ENCODE measurements around the gene DEAF1. TPM values are rescaled to one million over a fixed set of nuclear protein-coding genes. Genes with fewer than 3 reads are reported as not detected.

Gene DEAF1
- total and polyA plus RNA-seq, 2 donors (not counting 1 experiment from before 2014, with no cell fraction given): 9.7 to 38.3 TPM

- Histone ChIP-seq H3K9me3 (ENCODE audit: control insufficient read depth, insufficient read depth, low read depth, low read length) (no peaks in the 10 kb centered on the region), H3K4me1 (ENCODE audit: control insufficient read depth, extremely low read depth, insufficient read depth, low read length) (peaks cover 16% of the 10 kb centered on the region), H3K27ac (ENCODE audit: insufficient read depth, low read length) (no peak overlapping the region), H4K20me1 (ENCODE audit: control insufficient read depth, extremely low read depth, insufficient read depth, low read length) (no peaks in the 10 kb centered on the region), H3K79me2 (ENCODE audit: control insufficient read depth, insufficient read depth, low read length) (no peaks in the 10 kb centered on the region), H3K4me3 (replicated peaks in 1 of 4; ENCODE audit: control extremely low read depth in 1 of 4, insufficient read depth in 1 of 4, low read depth in 3 of 4, low read length in 4 of 4) (no peak overlapping the region), H3K27me3 (ENCODE audit: control insufficient read depth, insufficient read depth, low read length) (peaks cover 17% of the 10 kb centered on the region), H3K36me3 (ENCODE audit: control insufficient read depth, insufficient read depth, low read length) (peaks cover 5% of the 10 kb centered on the region), H3K4me2 (ENCODE audit: extremely low read depth, insufficient read depth, low read length) (no peak overlapping the region), H2AFZ (ENCODE audit: low read length) (no peak overlapping the region), H3K9ac (ENCODE audit: insufficient read depth, low read length) (no peak overlapping the region)
- no peak for DNase-seq (ENCODE audit: low read depth in 2 of 2)
- no peak for TF ChIP-seq CTCF (conservative IDR thresholded peaks at IDR 0.05 in 1 of 2, IDR thresholded peaks at IDR 0.05 in 1 of 2; ENCODE audit: low read depth in 1 of 2, low read length in 2 of 2)
- no peak for TF ChIP-seq EZH2 (IDR thresholded peaks at IDR 0.05; ENCODE audit: low read length, missing control alignments)
Measured at GRCh38 chr11:724778-725386, 29.9 kb upstream of the DEAF1 start.

- Histone ChIP-seq H3K27me3 (ENCODE audit: control insufficient read depth, insufficient read depth, low read length) (peaks cover 17% of the 10 kb centered on the region), H3K4me1 (ENCODE audit: control insufficient read depth, extremely low read depth, insufficient read depth, low read length) (peaks cover 16% of the 10 kb centered on the region), H3K4me3 (replicated peaks in 1 of 4; ENCODE audit: control extremely low read depth in 1 of 4, insufficient read depth in 1 of 4, low read depth in 3 of 4, low read length in 4 of 4) (no peak overlapping the region), H3K79me2 (ENCODE audit: control insufficient read depth, insufficient read depth, low read length) (no peaks in the 10 kb centered on the region), H3K27ac (ENCODE audit: insufficient read depth, low read length) (no peak overlapping the region), H3K9ac (ENCODE audit: insufficient read depth, low read length) (no peak overlapping the region), H4K20me1 (ENCODE audit: control insufficient read depth, extremely low read depth, insufficient read depth, low read length) (no peaks in the 10 kb centered on the region), H3K36me3 (ENCODE audit: control insufficient read depth, insufficient read depth, low read length) (peaks cover 5% of the 10 kb centered on the region), H2AFZ (ENCODE audit: low read length) (no peak overlapping the region), H3K4me2 (ENCODE audit: extremely low read depth, insufficient read depth, low read length) (no peak overlapping the region), H3K9me3 (ENCODE audit: control insufficient read depth, insufficient read depth, low read depth, low read length) (no peaks in the 10 kb centered on the region)
- DNase-seq (ENCODE audit: low read depth in 2 of 2): no peak
- TF ChIP-seq CTCF (conservative IDR thresholded peaks at IDR 0.05 in 1 of 2, IDR thresholded peaks at IDR 0.05 in 1 of 2; ENCODE audit: low read depth in 1 of 2, low read length in 2 of 2) (no peak), EZH2 (IDR thresholded peaks at IDR 0.05; ENCODE audit: low read length, missing control alignments) (no peak)
Measured at GRCh38 chr11:724049-724777, 29.2 kb upstream of the DEAF1 start.

GRCh38 chr11:723120-723883, 28.3 kb upstream of the DEAF1 start:
- peak; percentile 44 to 76 for DNase-seq (ENCODE audit: low read depth in 2 of 2)
- no peaks in the 10 kb centered on the region for H4K20me1 ChIP-seq (ENCODE audit: control insufficient read depth, extremely low read depth, insufficient read depth, low read length)
- TF ChIP-seq CTCF (conservative IDR thresholded peaks at IDR 0.05 in 1 of 2, IDR thresholded peaks at IDR 0.05 in 1 of 2; ENCODE audit: low read depth in 1 of 2, low read length in 2 of 2) (peak; percentile 62 to 64), EZH2 (IDR thresholded peaks at IDR 0.05; ENCODE audit: low read length, missing control alignments) (no peak)
- H3K9ac ChIP-seq (ENCODE audit: insufficient read depth, low read length): no peak overlapping the region
- H3K27me3 ChIP-seq (ENCODE audit: control insufficient read depth, insufficient read depth, low read length): peaks cover 17% of the 10 kb centered on the region
- peaks cover 10% of the 10 kb centered on the region for H3K4me1 ChIP-seq (ENCODE audit: control insufficient read depth, extremely low read depth, insufficient read depth, low read length)
- H3K9me3 ChIP-seq (ENCODE audit: control insufficient read depth, insufficient read depth, low read depth, low read length): no peaks in the 10 kb centered on the region
- H3K36me3 ChIP-seq (ENCODE audit: control insufficient read depth, insufficient read depth, low read length): peaks cover 5% of the 10 kb centered on the region
- H3K27ac ChIP-seq (ENCODE audit: insufficient read depth, low read length): no peak overlapping the region
- no peaks in the 10 kb centered on the region for H3K79me2 ChIP-seq (ENCODE audit: control insufficient read depth, insufficient read depth, low read length)
- no peak overlapping the region for H3K4me3 ChIP-seq (replicated peaks in 1 of 4; ENCODE audit: control extremely low read depth in 1 of 4, insufficient read depth in 1 of 4, low read depth in 3 of 4, low read length in 4 of 4)
- H3K4me2 ChIP-seq (ENCODE audit: extremely low read depth, insufficient read depth, low read length): no peak overlapping the region
- H2AFZ ChIP-seq (ENCODE audit: low read length): no peak overlapping the region

Measured in fibroblast of lung (primary cell).